Stimulated activated CD4-positive, alpha-beta T cell treated with anti-CD3 and anti-CD28 coated beads, TNF-alpha, amount 100 ng/mL, for 1 hour (primary cell): ENCODE results near the gene PCNX1.
"Not testable (repeated sequence)": the region's sequence is repeated elsewhere in the genome, so short reads cannot be mapped to it uniquely, and the experiment has no call there.

Experiments
- DNase-seq, 3 donors: peaks; one replicate each; pipeline ENCODE4 v3.0.0-alpha.2; 2020; ENCODE audit warnings: low read depth in 3 of 3, low spot score in 1 of 3

The PCNX1 gene

GRCh38 chr14:70907176-70907995 lies at the start of gene PCNX1:
Gene PCNX1, plus strand, starts transcription at chr14:70907459. Its CDS starts 392 bp downstream, at chr14:70907851.
- peak; percentile 78 to 86 (median 79) for DNase-seq

- DNase-seq, result no peak
Measured at GRCh38 chr14:70857496-70857890, 49.8 kb upstream of the PCNX1 start.

GRCh38 chr14:70858641-70859040 lies 48.6 kb upstream of the PCNX1 start:
- no peak for DNase-seq

- not testable (repeated sequence) for DNase-seq
Measured at GRCh38 chr14:70866992-70867391, 40.3 kb upstream of the PCNX1 start.

- no peak for DNase-seq
Measured at GRCh38 chr14:70871001-70871400, 36.3 kb upstream of the PCNX1 start.

- DNase-seq, result no peak
Measured at GRCh38 chr14:70871863-70872677, 35.2 kb upstream of the PCNX1 start.

GRCh38 chr14:70872678-70873020 lies 34.6 kb upstream of the PCNX1 start:
- DNase-seq, result no peak

- no peak for DNase-seq
Measured at GRCh38 chr14:70873627-70874026, 33.6 kb upstream of the PCNX1 start.

- not testable (repeated sequence) for DNase-seq
Measured at GRCh38 chr14:70875811-70876460, 31.3 kb upstream of the PCNX1 start.

- DNase-seq, result no peak
Measured at GRCh38 chr14:70879448-70879847, 27.8 kb upstream of the PCNX1 start.

- not testable (repeated sequence) for DNase-seq
Measured at GRCh38 chr14:70880888-70881287, 26.4 kb upstream of the PCNX1 start.

GRCh38 chr14:70881549-70882177 lies 25.6 kb upstream of the PCNX1 start:
- no peak for DNase-seq

- DNase-seq, result no peak
Measured at GRCh38 chr14:70882776-70883492, 24.3 kb upstream of the PCNX1 start.

- DNase-seq, result no peak
Measured at GRCh38 chr14:70884595-70885342, 22.5 kb upstream of the PCNX1 start.

- no peak for DNase-seq
Measured at GRCh38 chr14:70885343-70886022, 21.8 kb upstream of the PCNX1 start.

GRCh38 chr14:70886421-70887206 lies 20.6 kb upstream of the PCNX1 start:
- no peak for DNase-seq

GRCh38 chr14:70887207-70887681 lies 20.0 kb upstream of the PCNX1 start:
- DNase-seq, result no peak

GRCh38 chr14:70887737-70888499 lies 19.3 kb upstream of the PCNX1 start:
- no peak for DNase-seq
